ENCODE data around the gene KRTAP13-2.

DNA sequence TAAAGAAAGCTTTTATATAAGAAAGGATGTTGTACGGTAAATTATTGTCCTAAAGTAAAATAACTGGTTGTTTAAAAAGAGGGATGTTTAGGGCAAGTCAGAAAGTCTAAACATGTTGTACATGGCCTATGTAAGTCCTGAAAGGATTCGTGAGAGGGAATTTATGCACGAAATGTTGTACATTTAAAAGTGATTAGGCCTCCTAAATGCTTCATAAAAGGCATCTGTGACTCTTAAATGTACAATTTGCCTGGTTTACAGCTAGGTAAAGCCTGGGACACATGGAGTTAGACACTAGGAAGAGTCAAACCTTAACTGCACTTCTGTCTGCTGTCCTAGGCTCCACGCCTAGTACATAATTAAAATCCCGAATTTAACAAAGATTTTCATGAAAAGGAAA is 43.9 kb upstream of the KRTAP13-2 start:
- TF ChIP-seq CTCF (conservative IDR thresholded peaks at IDR 0.05; ENCODE audit: low read depth, low read length): no peak
- TF ChIP-seq POLR2A (IDR thresholded peaks at IDR 0.05; ENCODE audit: low read depth, low read length): no peak
- no peak for TF ChIP-seq SMC3 (IDR thresholded peaks at IDR 0.05; ENCODE audit: low read depth, low read length)
- TF ChIP-seq RCOR1 (IDR thresholded peaks at IDR 0.05; ENCODE audit: insufficient replicate concordance, low read length): no peak

Measured in IMR-90 (cell line).